Endothelial cell of umbilical vein (primary cell): Measurements from ENCODE around the gene OSBPL5. TPM values are rescaled to one million over a fixed set of nuclear protein-coding genes. Genes with fewer than 3 reads are reported as not detected.

ENCODE experiments used
- BruUV-seq: library from RNA; stranded (reverse); fragments of 400-500 nt; replicated peaks from 2 replicates; lab custom pipeline; 2021; lab: Mats Ljungman, UMichigan
- CTCF ChIA-PET: fragments of 300-600, 350-600 bp; sonication (Branson Sonifier 250); formaldehyde crosslinking; loops from one replicate; lab custom pipeline; 2021; ENCODE audit warnings: antibody characterized with exemption, inconsistent platforms; lab: Charles Lee
- POLR2A ChIA-PET: fragments of 300-600, 350-600 bp; sonication (Branson Sonifier 250); formaldehyde crosslinking; loops from one replicate; lab custom pipeline; 2021; ENCODE audit warnings: antibody characterized with exemption, inconsistent platforms; lab: Charles Lee
- DNase-seq: peaks from one replicate; pipeline ENCODE4 v3.0.0-alpha.2; 2011; ENCODE audit warnings: low read depth, low spot score
- FAIRE-seq: peaks from 2 replicates; lab custom pipeline; 2011; peaks lifted over from hg19 to GRCh38; lab: Jason Lieb, UNC
- H2AFZ ChIP-seq: 2 replicates; pipeline ENCODE4 v1.6.0; 2012; ENCODE audit warnings: low read depth, low read length, control low read depth, inconsistent platforms
- H3K27ac ChIP-seq: 2 replicates; pipeline ENCODE4 v1.5.1; 2011; ENCODE audit warnings: low read depth, mild to moderate bottlenecking, control low read depth, low read length, moderate library complexity; ENCODE audit not compliant: insufficient read depth
- H3K27me3 ChIP-seq, 2 experiments: 2 replicates each; pipeline versions ENCODE4 v1.6.0 to v1.6.1; 2011; ENCODE audit warnings: low read length in 2 of 2, mixed read lengths in 1 of 2; ENCODE audit not compliant: control insufficient read depth in 2 of 2, insufficient read depth in 2 of 2
- H3K36me3 ChIP-seq, 2 experiments: 2 replicates in 1 of 2; 3 replicates in 1 of 2; pipeline ENCODE4 v1.5.1; 2011; ENCODE audit warnings: low read length in 2 of 2, mild to moderate bottlenecking in 1 of 2, moderate library complexity in 1 of 2; ENCODE audit not compliant: control insufficient read depth in 2 of 2, insufficient read depth in 2 of 2; ENCODE audit errors: extremely low read depth in 1 of 2
- H3K4me1 ChIP-seq: 3 replicates; pipeline ENCODE4 v1.5.1; 2011; ENCODE audit warnings: mild to moderate bottlenecking, low read length; ENCODE audit not compliant: control insufficient read depth, insufficient read depth; ENCODE audit errors: extremely low read depth
- H3K4me2 ChIP-seq: 2 replicates; pipeline ENCODE4 v1.6.1; 2011; ENCODE audit warnings: low read length, control low read depth, mixed read lengths; ENCODE audit not compliant: insufficient read depth
- H3K4me3 ChIP-seq, 3 experiments: fragments of 200-600 bp in 1 of 3; sonication (generic), shearing (Covaris generic) in 1 of 3; replicated peaks in 1 of 3; 2 replicates each; pipeline ENCODE4 v1.5.1; 2011 to 2016; ENCODE audit warnings: control low read depth in 3 of 3, low read length in 3 of 3, mild to moderate bottlenecking in 2 of 3, inconsistent platforms in 1 of 3, low read depth in 1 of 3, moderate library complexity in 1 of 3; ENCODE audit not compliant: insufficient read depth in 1 of 3
- H3K79me2 ChIP-seq: 2 replicates; pipeline ENCODE4 v1.6.0; 2012; ENCODE audit warnings: low read length, inconsistent platforms; ENCODE audit not compliant: control insufficient read depth, insufficient read depth
- H3K9ac ChIP-seq: replicated peaks from 2 replicates; pipeline ENCODE3; 2011; ENCODE audit warnings: low read length, control low read depth; ENCODE audit not compliant: insufficient read depth; ENCODE audit errors: extremely low read depth
- H3K9me1 ChIP-seq: replicated peaks from 3 replicates; pipeline ENCODE4 v1.6.0; 2011; ENCODE audit warnings: mild to moderate bottlenecking, low read length; ENCODE audit not compliant: control insufficient read depth, insufficient read depth; ENCODE audit errors: extremely low read depth
- H3K9me3 ChIP-seq: replicated peaks from 2 replicates; pipeline ENCODE4 v1.5.1; 2012; ENCODE audit warnings: low read length, inconsistent platforms; ENCODE audit not compliant: control insufficient read depth, insufficient read depth
- H4K20me1 ChIP-seq: replicated peaks from 2 replicates; pipeline ENCODE3; 2011; ENCODE audit warnings: mild to moderate bottlenecking, low read length; ENCODE audit not compliant: control insufficient read depth, insufficient read depth; ENCODE audit errors: extremely low read depth
- EZH2 ChIP-seq: IDR thresholded peaks from 2 replicates; pipeline ENCODE4 v1.6.1; 2012; ENCODE audit warnings: borderline replicate concordance, low read depth, mild to moderate bottlenecking, moderate library complexity, low read length, inconsistent platforms; ENCODE audit not compliant: severe bottlenecking
- FOS ChIP-seq: IDR thresholded peaks from 2 replicates; pipeline ENCODE4 v1.6.1; 2011; ENCODE audit warnings: mild to moderate bottlenecking, low read length, moderate library complexity, borderline replicate concordance; ENCODE audit not compliant: insufficient read depth
- GATA2 ChIP-seq: IDR thresholded peaks from 2 replicates; pipeline ENCODE4 v1.7.0; 2011; ENCODE audit warnings: low read depth, mild to moderate bottlenecking, moderate library complexity, mixed read lengths, low read length; ENCODE audit not compliant: insufficient read length, insufficient read depth
- JUN ChIP-seq: IDR thresholded peaks from 2 replicates; pipeline ENCODE4 v1.6.1; 2011; ENCODE audit warnings: borderline replicate concordance, low read depth; ENCODE audit not compliant: insufficient read length, insufficient read depth
- MAX ChIP-seq: IDR thresholded peaks from 2 replicates; pipeline ENCODE4 v1.6.1; 2011; ENCODE audit not compliant: insufficient read depth, insufficient read length
- MYC ChIP-seq: IDR thresholded peaks from one replicate; pipeline ENCODE4 v1.6.1; 2011; ENCODE audit warnings: mild to moderate bottlenecking, low read depth, low read length
- POLR2A ChIP-seq: IDR thresholded peaks from 2 replicates; pipeline ENCODE4 v1.6.1; 2012; ENCODE audit warnings: low read depth, mild to moderate bottlenecking, control low read depth, low read length
- POLR2AphosphoS5 ChIP-seq: IDR thresholded peaks from 2 replicates; pipeline ENCODE4 v1.6.1; 2012; ENCODE audit warnings: low read depth, mild to moderate bottlenecking, control low read depth, low read length, moderate library complexity; ENCODE audit not compliant: insufficient read depth
- dilution Hi-C: fragments of 300-500 bp; cut with MboI; formaldehyde crosslinking; loops from one replicate; pipeline ENCODE4 v1.15.0; 2019; ENCODE audit warnings: low sequenced_read_pairs; ENCODE audit not compliant: extremely low pct_ligation_motif_present
- intact Hi-C: fragments of 100-400 bp; cut with micrococcal nuclease; formaldehyde crosslinking; loops from one replicate; pipeline ENCODE4 v1.10.0; 2022
- polyA plus RNA-seq, 4 experiments: library from polyadenylated mRNA; depleted of rRNA in 3 of 4; stranded (reverse) in 3 of 4; unstranded in 1 of 4; fragments of >200 nt; gene quantifications; 2 replicates each; pipeline versions ENCODE4 v1.2.1 to v1.2.3, GENCODE V29; 2011 to 2012; ENCODE audit warnings: missing spikeins in 1 of 4
- total RNA-seq: library from RNA; stranded (reverse); gene quantifications from 2 replicates; pipeline ENCODE4 v1.2.3, GENCODE V29; 2021
- TF ChIP-seq, protein P1 (sequence below), 2 donors: IDR thresholded peaks; 1 replicate in 1 of 2; 2 replicates in 1 of 2; pipeline ENCODE4 v1.5.1; 2011; ENCODE audit warnings: low read length in 2 of 2, mild to moderate bottlenecking in 2 of 2, moderate library complexity in 2 of 2, control low read depth in 1 of 2, inconsistent platforms in 1 of 2, low read depth in 1 of 2; ENCODE audit not compliant: insufficient read depth in 1 of 2; ENCODE audit errors: extremely low read depth in 1 of 2

OSBPL5 gene
- total and polyA plus RNA-seq, 2 donors (not counting 3 experiments of a cell fraction or from before 2014, with no cell fraction given), result 8.7 to 37.7 TPM

GRCh38 chr11:3180869-3181268, 15.8 kb upstream of the OSBPL5 start:
- H3K4me1 ChIP-seq, result no peaks in the 10 kb centered on the region
- no peaks in the 10 kb centered on the region for H3K9me1 ChIP-seq
- no peaks in the 10 kb centered on the region for H3K36me3 ChIP-seq
- H3K9me3 ChIP-seq, result no peaks in the 10 kb centered on the region
- no peaks in the 10 kb centered on the region for H3K79me2 ChIP-seq
- no peaks in the 10 kb centered on the region for H3K27me3 ChIP-seq
- FAIRE-seq (no peak), DNase-seq (no peak)
- TF ChIP-seq POLR2A (no peak), GATA2 (no peak), MAX (no peak), MYC (no peak), EZH2 (no peak), JUN (no peak), FOS (no peak), POLR2AphosphoS5 (no peak)
- TF ChIP-seq, protein P1, sequence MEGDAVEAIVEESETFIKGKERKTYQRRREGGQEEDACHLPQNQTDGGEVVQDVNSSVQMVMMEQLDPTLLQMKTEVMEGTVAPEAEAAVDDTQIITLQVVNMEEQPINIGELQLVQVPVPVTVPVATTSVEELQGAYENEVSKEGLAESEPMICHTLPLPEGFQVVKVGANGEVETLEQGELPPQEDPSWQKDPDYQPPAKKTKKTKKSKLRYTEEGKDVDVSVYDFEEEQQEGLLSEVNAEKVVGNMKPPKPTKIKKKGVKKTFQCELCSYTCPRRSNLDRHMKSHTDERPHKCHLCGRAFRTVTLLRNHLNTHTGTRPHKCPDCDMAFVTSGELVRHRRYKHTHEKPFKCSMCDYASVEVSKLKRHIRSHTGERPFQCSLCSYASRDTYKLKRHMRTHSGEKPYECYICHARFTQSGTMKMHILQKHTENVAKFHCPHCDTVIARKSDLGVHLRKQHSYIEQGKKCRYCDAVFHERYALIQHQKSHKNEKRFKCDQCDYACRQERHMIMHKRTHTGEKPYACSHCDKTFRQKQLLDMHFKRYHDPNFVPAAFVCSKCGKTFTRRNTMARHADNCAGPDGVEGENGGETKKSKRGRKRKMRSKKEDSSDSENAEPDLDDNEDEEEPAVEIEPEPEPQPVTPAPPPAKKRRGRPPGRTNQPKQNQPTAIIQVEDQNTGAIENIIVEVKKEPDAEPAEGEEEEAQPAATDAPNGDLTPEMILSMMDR (IDR thresholded peaks at IDR 0.05; ENCODE audit: extremely low read depth in 1 of 2, insufficient read depth in 1 of 2, low read depth in 1 of 2, low read length in 2 of 2), result no peak
- no peak overlapping the region for H3K4me2 ChIP-seq
- H2AFZ ChIP-seq, result no peak overlapping the region
- ChIA-PET CTCF (interaction anchor here (1.1 to 1.5 kb wide), 2 partner anchors 10 to 15 kb away, joined by 3 to 4 read pairs; no protein-coding TSS in a partner anchor), POLR2A (no interaction called here)
- no peak overlapping the region for H3K27ac ChIP-seq
- H3K9ac ChIP-seq, result no peak overlapping the region
- dilution Hi-C loops, result no loop called here
- no TSS peak for BruUV-seq
- intact Hi-C loops, result no loop called here
- H4K20me1 ChIP-seq, result no peaks in the 10 kb centered on the region
- H3K4me3 ChIP-seq, result no peak overlapping the region
